Measurements from ENCODE around the gene NAGPA.

NAGPA gene

GRCh38 chr16:5003211-5003610, 30.5 kb downstream of the NAGPA start:
- no peak for DNase-seq (ENCODE audit: low read depth in 3 of 3)

- no peak for DNase-seq (ENCODE audit: low read depth in 3 of 3)
These were observed 31.0 kb downstream of the NAGPA start for GRCh38 chr16:5002699-5003143.

DNA sequence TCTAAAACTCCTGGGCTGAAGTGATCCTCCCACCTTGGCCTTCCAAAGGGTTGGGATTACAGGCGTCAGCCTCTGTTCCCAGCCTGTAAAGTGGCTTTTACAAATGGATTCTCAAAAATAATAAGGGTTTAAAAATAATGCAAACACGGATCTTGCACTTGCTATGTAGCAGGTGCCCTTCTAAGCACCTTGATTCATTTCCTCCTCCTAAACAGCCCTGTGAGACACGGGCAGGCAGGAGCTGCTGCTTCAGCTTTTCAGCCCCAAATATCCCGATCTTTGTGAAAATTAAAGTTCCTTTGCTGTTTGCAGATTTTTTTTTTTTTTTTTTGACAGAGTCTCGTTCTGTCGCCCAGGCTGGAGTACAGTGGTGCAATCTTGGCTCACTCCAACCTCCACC, 31.7 kb downstream of the NAGPA start:
- DNase-seq (ENCODE audit: low read depth in 3 of 3): no peak

DNA sequence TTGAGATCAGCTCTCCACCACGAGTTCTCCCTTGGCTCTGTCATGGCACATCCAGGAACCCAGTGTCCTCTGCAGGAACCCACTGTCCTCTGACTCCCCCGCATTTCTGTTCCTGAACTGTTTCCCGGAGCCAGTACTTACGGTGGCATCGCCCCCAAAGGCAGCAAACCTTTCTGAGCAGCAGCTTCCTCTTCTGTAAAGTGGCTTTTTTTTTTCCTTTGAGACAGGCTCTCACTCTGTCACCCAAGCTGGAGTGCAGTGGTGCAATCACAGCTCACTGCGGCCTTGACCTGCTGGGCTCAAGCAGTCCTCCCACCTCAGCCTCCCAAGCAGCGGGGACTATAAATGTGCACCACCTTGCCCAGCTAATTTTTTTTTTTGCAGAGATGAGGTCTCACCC, 32.2 kb downstream of the NAGPA start:
- no peak for DNase-seq (ENCODE audit: low read depth in 3 of 3)

- no peak for DNase-seq (ENCODE audit: low read depth in 3 of 3)
These were observed 33.1 kb downstream of the NAGPA start for GRCh38 chr16:5000573-5001001.

GRCh38 chr16:4994719-4995434, 38.9 kb downstream of the NAGPA start:
- no peak for DNase-seq (ENCODE audit: low read depth in 3 of 3)

DNA sequence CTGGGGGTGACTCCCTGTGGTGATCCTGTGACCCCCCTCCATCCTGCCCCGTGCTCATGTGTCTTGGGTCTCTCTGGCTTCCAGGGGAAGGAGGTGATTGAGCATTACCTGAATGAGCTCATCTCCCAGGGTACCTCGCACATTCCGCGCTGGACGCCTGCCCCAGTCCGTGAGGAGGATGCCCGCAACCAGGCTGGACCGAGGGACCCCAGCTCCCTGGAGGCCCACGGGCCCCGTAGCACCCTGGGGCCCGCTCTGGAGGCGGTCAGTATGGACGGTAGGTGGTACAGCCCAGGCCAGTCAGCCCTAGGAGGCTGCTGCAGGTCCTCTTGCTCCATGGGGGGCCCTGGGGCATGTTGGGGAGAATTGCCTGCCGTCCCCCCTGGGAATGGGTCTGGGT, 42.0 kb downstream of the NAGPA start:
- DNase-seq (ENCODE audit: low read depth in 3 of 3): no peak

DNA sequence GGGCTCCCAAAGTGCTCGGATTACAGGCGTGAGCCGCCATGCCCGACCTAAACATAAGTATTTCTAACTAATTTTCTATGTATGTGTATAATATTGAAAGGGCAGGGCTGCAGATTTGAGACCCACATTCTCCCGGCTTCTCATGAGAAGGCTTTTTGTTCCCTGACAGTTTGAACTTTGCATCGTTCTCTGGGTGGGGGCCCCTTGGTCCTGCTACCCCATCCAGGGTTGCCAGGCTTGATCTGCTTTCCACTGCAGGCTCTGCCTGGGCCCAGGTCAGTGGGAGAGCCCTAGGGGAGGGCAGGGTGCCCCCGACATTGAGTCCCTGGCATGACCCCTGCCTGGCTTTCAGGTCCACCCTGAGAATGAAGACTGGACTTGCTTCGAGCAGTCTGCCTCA, 43.3 kb downstream of the NAGPA start:
- no peak for DNase-seq (ENCODE audit: low read depth in 3 of 3)

DNA sequence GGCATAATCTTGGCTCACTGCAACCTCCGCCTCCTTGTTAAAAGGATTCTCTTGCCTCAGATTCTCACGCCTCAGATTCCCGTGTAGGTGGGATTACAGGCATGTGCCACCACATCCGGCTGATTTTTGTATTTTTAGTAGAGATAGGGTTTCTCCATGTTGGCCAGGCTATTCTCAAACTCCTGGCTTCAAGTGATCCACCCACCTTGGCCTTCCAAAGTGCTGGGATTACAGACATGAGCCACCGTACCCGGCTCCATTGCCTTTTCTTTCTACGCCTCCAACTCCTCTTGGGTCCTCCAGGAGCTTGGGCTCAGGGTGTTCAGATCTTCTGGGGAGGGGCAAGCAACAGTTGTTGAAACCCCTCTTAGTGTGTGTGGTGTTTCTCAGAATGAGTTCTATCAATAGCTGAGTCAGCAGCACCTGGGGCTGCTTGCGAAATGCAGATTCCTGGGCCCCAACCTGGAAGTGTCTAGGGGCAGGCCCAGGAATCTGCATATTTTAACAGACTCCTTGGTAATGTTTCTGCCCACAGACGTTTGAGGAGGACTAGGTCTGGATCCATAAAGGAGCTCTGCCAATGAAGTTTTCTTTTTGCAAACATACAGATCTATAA, 44.2 kb downstream of the NAGPA start:
- DNase-seq (ENCODE audit: low read depth in 3 of 3): no peak

GRCh38 chr16:4988647-4989046, 45.1 kb downstream of the NAGPA start:
- DNase-seq (ENCODE audit: low read depth in 3 of 3): no peak

GRCh38 chr16:4987580-4988374, 46.0 kb downstream of the NAGPA start:
- DNase-seq (ENCODE audit: low read depth in 3 of 3): no peak

DNA sequence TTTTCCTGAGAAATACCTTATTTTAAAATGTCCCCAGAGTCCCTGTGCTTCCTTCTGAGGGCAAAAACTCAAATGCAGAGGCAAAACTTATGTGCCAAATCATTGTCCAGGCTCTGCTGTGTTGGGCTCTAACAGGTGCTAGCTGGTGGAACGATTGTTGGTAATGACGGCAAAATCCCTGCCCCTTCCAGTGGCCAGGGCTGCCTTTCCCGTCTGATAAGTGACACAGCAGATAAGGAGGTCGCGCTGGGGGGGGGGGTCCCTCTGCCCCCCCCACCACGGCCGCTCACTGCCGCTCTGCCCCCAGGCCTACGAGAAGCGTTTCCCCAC, 46.5 kb downstream of the NAGPA start:
- DNase-seq (ENCODE audit: low read depth in 3 of 3): no peak

- no peak for DNase-seq (ENCODE audit: low read depth in 3 of 3)
These were observed 49.4 kb downstream of the NAGPA start for GRCh38 chr16:4984174-4984990.

GRCh38 chr16:4982056-4982867, 51.5 kb downstream of the NAGPA start:
- DNase-seq (ENCODE audit: low read depth in 3 of 3): no peak

- DNase-seq (ENCODE audit: low read depth in 3 of 3): no peak
These were observed 52.3 kb downstream of the NAGPA start for GRCh38 chr16:4981473-4981872.

DNA sequence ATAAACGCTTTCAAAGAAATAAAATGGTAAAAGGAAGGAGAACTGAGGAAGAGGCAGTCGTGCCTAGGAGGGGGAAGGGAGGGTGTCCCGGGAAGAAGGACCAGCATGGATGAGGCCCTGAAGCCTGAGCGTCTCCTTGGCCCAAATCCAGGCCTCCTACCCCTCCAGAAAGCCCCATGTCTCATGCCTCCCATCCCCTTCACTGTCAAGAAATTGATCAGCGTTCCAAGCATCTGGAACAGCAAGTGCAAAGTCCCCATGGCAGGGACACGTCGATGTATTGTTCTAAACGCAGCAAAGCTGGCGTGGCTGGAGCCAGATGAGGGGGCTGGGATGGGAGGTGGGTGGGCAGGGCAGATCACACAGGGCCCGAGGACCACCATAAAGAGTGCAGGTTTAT, 53.0 kb downstream of the NAGPA start:
- DNase-seq (ENCODE audit: low read depth in 3 of 3): no peak

DNA sequence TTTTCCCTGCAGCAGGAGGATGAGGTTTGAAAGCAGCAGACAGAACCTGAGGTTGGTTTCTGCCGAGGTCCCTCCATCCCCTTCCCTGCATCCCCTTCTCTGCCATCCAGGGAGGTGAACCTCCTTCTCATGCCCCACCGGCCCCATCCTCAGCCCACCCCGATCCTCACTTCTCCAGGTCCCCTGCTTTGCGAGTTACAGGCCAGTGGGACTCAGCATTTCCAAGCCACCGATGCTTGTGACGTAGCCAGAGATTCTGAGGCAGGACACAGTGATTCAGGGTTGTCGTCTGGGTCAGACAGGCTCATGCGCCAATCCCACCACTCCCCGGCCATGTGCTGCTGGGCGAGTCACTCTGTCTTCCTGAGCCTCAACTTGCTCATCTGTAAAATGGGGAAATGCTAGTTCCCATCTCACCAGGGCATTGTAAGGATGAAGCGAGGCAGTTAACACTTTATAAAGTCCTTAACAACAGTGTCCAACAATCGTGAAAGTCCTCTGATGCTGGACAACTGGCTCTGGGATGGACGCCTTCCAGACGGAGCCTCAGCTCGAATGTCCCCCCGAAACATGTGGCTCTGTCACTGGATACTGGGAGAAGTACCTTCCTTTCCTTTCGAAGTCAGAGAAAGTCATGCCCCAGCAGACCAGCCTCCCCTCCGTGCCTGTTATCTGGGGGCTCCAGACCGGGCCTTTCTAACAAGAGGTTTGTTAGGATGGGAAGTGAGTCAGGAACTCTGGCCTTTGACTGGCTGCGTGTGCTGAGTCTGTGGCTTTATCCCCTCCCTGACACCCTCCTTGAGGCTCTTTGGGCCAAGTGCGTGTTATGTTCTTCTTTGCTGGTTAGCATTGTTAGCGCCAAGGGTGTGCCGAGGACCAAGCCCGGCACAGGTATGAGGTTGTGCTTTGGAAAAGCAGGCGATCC, 53.7 kb downstream of the NAGPA start:
- DNase-seq (ENCODE audit: low read depth in 3 of 3): no peak

- DNase-seq (ENCODE audit: low read depth in 3 of 3): no peak
These were observed 54.6 kb downstream of the NAGPA start for GRCh38 chr16:4979164-4979563.

DNA sequence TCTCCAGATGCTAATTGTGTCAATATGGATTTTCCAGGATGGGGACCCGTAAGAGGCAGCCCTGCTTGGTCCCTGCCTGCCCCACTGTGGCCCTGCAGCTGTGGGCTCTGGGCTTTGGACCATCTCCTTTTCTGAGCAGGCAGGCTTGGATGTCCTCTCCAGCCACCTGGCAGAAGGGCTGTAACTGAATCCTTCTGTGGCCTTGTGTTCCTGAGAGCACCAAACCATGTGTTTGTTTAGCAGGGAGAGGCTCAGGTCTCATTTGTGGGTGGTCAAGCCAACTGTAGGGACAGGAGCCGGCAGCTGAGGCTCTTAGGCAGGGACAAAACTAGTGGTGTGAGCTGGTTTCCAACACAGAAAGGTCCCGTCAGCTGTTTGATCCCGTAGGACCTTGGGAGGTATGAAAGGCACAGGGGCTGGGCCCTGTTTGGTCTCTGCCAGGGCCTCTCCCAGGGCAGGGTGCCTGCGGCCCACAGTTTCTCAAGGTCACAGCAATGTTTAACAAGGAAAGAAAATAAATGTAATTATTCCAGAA, 57.1 kb downstream of the NAGPA start:
- no peak for DNase-seq (ENCODE audit: low read depth in 3 of 3)

GRCh38 chr16:4976079-4976478, 57.7 kb downstream of the NAGPA start:
- no peak for DNase-seq (ENCODE audit: low read depth in 3 of 3)

Data from stimulated activated CD4-positive, alpha-beta T cell treated with anti-CD3 and anti-CD28 coated beads, TNF-alpha, amount 100 ng/mL, for 48 hours (primary cell).